ENCODE measurements around the gene LIPA.
"Not testable (repeated sequence)": the region's sequence is repeated elsewhere in the genome, so short reads cannot be mapped to it uniquely, and the experiment has no call there.

The LIPA gene

GRCh38 chr10:89269433-89270152, 18.0 kb upstream of the LIPA start:
- DNase-seq = no peak

GRCh38 chr10:89266721-89267453, 15.3 kb upstream of the LIPA start:
- no peak for DNase-seq

- no peak for DNase-seq
Measured at GRCh38 chr10:89263531-89263930, 12.0 kb upstream of the LIPA start.

GRCh38 chr10:89263091-89263490, 11.5 kb upstream of the LIPA start:
- no peak for DNase-seq

GRCh38 chr10:89262086-89263051, 10.8 kb upstream of the LIPA start:
- DNase-seq = no peak

- no peak for DNase-seq
Measured at GRCh38 chr10:89258881-89259280, 7.3 kb upstream of the LIPA start.

GRCh38 chr10:89257581-89257980, 6.0 kb upstream of the LIPA start:
- no peak for DNase-seq

- DNase-seq = no peak
Measured at GRCh38 chr10:89256962-89257361, 5.4 kb upstream of the LIPA start.

GRCh38 chr10:89256340-89256739, 4.8 kb upstream of the LIPA start:
- no peak for DNase-seq

- no peak for DNase-seq
Measured at GRCh38 chr10:89255793-89256192, 4.2 kb upstream of the LIPA start.

- DNase-seq = not testable (repeated sequence)
Measured at GRCh38 chr10:89255091-89255579, 3.6 kb upstream of the LIPA start.

- no peak for DNase-seq
Measured at GRCh38 chr10:89252225-89252585, 630 bp upstream of the LIPA start.

GRCh38 chr10:89250865-89251408, 638 bp downstream of the LIPA start:
- peak in 1 of 2 experiments; percentile 14 for DNase-seq

- DNase-seq = no peak
Measured at GRCh38 chr10:89248990-89249389, 2.6 kb downstream of the LIPA start.

GRCh38 chr10:89247623-89248022, 4.0 kb downstream of the LIPA start:
- not testable (repeated sequence) for DNase-seq

GRCh38 chr10:89245802-89246201, 5.8 kb downstream of the LIPA start:
- DNase-seq = no peak

- no peak for DNase-seq
Measured at GRCh38 chr10:89242840-89243568, 8.6 kb downstream of the LIPA start.

- no peak for DNase-seq
Measured at GRCh38 chr10:89242345-89242684, 9.3 kb downstream of the LIPA start.

- DNase-seq = no peak
Measured at GRCh38 chr10:89241486-89242344, 9.9 kb downstream of the LIPA start.

- DNase-seq = no peak
Measured at GRCh38 chr10:89241026-89241425, 10.5 kb downstream of the LIPA start.

- DNase-seq = no peak
Measured at GRCh38 chr10:89240519-89240918, 11.1 kb downstream of the LIPA start.

All from SHP77 (cell line).